NCI-H1417 (cell line): ENCODE results near the gene CATSPERD.
"Not testable (repeated sequence)": the region's sequence is repeated elsewhere in the genome, so short reads cannot be mapped to it uniquely, and the experiment has no call there.

ENCODE experiments used
- DNase-seq, 3 experiments: peaks; one replicate each; lab custom pipeline; 2025; lab: John Stamatoyannopoulos, UW

Gene CATSPERD

GRCh38 chr19:5686647-5687359 is 33.6 kb upstream of the CATSPERD start:
- DNase-seq, result peak; percentile 83 to 94 (median 93)

DNA sequence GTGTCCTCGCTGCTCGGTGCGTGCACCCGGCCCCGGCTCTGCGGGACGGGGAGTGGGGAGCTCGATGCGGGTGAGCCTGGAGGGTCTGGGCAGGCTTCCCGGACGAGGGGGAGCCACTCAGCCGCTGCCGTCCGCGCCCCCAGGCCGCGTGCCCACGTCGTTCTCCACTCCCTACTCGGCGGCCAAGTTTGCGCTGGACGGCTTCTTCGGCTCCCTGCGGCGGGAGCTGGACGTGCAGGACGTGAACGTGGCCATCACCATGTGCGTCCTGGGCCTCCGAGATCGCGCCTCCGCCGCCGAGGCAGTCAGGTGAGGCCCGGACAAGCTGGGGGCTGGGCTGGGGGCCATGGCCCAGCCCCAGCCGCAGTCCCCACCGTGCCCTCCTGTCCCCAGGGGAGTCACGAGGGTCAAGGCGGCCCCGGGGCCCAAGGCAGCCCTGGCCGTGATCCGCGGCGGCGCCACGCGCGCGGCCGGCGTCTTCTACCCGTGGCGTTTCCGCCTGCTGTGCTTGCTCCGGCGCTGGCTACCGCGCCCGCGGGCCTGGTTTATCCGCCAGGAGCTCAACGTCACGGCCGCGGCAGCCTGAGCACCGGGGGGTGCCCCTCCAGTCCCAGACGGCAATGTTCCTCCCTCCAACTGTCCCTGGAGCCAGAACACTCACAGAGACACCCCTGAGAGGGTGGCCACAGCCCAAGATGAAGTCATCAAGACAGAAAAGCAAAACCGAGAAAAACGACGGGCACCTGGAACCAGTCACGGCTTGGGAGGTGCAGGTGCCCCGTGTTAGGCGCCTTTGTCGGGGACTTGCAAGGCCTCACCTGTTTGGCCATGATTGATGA is 32.9 kb upstream of the CATSPERD start:
- no peak for DNase-seq

- DNase-seq, result not testable (repeated sequence)
These were observed 32.1 kb upstream of the CATSPERD start for GRCh38 chr19:5688262-5688881.

DNA sequence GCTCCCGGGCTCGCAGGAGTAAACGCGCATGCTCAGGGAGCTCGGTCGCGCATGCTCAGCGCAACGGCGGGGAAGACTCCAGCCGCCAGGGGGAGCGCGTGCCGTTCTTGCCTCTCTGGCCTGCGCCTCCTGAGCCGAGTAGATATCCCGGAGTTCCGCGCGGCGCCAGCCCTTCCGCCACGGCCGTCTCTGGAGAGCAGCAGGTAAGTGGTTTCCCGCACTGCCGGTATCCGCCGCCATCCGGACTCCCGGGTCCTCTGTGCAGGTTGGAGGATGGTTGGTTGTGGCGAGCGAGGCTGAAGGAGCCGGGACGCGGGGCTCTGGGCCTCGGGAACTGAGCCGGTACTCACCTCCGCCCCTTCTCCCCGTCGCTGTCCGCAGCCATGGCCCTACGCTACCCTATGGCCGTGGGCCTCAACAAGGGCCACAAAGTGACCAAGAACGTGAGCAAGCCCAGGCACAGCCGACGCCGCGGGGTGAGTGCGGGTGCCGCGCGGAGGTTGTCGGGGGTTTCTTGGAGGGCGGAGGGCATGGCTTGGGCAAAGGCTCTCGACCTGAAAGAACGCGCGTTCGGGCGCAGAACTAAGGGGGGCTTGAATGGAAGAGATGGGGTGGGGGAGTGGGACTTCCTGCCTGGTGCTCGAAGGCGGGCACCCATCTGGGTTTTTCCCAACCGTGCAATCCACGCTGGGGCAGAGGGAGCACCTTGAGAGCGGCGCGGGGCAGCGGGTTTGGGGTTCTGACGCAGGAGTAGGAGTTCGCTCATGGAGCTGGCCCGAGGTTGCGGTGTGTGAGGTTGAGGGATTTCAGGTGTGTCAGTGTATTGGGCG is 30.1 kb upstream of the CATSPERD start, which contains the start of gene RPL36:
TSS of gene RPL36 (plus strand) at position 171 of the 830 bp plus-strand sequence. CDS start at position 384, 213 bp downstream.
- peak; percentile 92 to 99 (median 97) for DNase-seq

DNA sequence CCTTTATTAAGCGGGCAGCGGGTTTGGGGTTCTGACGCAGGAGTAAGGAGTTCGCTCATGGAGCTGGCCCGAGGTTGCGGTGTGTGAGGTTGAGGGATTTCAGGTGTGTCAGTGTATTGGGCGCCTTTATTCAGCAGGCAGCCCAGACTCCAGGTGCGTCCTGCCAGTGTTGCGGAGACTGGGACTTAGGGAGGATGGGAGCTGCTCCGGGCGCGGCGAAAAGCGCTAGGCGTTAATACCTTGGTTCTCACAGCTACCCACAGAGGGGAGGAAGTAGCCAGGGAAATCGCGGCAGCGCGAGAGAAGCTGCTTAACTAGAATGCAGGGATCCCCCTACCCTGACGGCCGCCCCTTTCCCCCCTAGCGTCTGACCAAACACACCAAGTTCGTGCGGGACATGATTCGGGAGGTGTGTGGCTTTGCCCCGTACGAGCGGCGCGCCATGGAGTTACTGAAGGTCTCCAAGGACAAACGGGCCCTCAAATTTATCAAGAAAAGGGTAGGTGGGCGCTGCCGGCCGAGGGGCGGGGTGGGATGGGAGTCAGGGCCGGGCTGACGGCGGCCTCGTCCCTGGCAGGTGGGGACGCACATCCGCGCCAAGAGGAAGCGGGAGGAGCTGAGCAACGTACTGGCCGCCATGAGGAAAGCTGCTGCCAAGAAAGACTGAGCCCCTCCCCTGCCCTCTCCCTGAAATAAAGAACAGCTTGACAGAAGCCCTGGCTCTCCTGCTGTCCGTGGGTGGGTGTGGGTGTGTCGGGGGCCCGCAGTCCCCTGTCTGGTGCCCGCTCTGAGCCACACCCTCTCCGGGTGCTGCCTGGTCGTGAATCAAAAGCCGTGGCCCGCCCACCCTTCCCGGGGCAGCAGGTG is 29.2 kb upstream of the CATSPERD start:
- DNase-seq, result peak in 2 of 3 experiments; percentile 42 to 60

- no peak for DNase-seq
These were observed 28.4 kb upstream of the CATSPERD start for GRCh38 chr19:5691822-5692722.

DNA sequence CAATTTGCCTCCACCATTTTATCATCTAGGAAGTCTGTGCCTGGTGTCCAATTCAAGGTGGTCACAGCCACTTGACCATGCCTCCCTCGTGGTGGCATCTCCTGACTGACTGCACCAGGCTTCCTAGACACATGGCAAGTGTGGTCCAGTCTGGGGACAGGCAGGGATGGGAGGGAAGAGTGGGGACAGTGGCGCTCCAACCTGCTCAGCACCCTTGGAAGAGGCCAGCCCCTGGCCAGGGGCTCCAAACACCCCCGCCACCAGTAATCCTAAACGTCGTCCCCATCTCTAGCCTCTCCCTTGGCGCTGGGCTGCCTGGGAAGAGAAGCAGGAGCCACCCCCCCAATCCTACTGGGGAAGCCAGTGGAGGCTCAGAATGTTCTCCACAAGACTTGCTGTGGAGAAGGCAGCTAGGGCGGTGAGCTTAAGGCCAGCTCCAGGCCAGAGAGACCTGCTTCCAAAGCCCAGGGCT is 27.7 kb upstream of the CATSPERD start:
- no peak for DNase-seq

GRCh38 chr19:5693195-5694166 is 27.0 kb upstream of the CATSPERD start:
- DNase-seq, result no peak

DNA sequence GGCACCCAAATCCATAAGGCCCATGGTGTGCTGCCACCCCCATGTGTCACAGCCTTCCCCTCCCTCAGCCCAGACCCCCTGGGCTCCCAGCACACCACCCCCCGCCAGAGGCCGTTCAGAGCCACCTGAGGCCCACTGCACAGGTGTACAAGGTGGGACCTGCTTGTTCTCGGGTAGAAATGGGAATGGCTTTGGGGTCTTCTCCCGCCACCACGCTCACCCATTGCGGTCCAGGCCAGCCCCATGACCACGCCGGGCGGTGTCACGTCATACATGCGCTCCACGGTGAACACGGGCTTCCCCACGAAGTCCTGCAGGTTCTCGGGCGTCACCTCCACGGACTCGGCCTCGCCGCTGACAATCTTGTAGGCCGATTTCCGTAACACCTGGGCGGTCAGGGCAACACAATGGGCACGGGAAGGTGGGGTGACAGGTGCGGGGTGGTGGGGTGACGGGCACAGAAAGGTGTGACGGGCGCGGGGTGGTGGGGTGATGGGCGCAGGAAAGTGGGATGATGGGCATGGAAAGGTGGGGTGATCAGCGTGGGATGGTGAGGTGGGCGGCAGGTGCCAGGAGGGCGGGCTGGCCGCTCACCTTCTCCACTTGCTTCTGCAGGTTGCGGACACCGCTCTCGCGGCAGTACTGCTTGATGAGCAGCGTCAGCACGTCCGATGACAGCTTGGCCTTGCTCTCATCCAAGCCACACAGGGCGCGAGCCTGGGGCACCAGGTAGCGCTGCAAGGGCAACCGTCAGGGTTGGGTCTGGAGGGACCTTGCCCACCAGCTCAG is 26.1 kb upstream of the CATSPERD start:
- no peak for DNase-seq

DNA sequence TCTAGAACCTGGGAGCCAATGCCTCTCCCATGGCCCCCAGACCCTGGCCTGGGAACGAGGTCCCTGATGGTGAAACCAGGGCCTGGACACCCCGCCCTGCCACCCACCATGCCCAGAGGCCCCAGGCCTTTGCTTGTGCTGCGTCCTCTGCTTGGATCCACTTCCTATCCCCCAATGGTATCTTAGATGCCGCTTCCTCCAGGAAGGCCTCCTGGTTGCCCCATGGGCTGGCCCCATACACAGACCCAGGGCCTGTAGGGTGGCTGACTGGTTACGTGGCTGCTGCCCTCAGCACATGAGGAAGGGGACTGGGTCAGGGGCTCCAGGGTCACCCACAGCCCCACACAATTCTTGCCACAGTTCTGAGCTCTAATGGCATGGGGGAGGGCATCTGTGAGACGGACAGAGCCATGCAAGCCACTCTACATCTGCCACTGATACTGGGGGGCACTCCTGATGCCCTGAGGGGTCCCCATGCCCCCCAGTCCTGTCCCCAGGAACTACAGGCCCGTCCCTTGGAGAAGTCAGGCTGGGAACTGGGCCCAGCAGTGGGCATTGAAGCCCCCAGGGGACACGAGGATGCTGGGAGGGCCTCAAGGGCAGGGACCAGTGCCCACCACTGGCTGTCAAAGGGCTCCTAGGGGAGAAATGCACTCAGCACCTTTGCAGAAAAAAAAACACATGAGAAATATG is 25.3 kb upstream of the CATSPERD start:
- DNase-seq, result no peak

GRCh38 chr19:5695649-5696195 is 24.7 kb upstream of the CATSPERD start:
- DNase-seq, result no peak

DNA sequence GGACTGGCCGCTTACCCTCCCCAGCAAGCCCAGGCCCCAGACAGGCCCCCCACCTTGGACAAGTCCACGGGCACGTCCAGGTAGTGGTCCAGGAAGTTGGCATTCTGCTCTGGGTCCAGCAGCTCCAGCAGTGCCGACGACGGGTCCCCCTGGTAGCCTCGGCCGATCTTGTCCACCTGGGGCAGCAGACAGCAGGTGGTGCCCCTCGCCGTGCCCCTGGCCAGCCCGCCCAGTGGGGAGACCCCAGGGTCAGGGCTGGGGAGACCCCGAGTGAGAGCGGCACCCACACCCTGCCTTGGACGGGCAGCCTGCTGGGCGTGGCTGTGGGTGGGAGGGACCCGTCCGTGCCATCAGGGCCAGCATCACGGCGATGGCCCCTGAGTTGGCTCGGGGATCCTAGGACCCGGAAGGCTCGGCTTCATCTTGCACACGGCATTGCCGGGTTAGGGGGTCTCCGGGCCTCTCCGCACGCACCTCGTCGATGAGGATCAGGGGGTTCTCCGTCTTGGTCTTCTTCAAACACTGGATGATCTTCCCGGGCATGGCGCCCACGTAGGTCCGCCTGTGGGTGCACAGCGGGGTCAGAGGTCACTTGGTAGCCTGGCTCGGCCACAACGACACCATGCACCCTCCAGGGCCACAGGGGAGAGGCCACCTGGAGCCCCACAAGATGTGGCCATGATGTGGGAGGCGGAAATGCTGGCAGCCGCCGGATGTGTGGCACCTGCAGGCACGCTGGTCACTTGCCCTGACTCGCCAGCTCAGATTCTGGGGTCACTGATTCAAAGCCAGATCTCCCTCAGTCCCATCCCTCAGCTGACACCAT is 24.0 kb upstream of the CATSPERD start:
- no peak for DNase-seq

GRCh38 chr19:5697022-5697889 is 23.2 kb upstream of the CATSPERD start:
- DNase-seq, result no peak

DNA sequence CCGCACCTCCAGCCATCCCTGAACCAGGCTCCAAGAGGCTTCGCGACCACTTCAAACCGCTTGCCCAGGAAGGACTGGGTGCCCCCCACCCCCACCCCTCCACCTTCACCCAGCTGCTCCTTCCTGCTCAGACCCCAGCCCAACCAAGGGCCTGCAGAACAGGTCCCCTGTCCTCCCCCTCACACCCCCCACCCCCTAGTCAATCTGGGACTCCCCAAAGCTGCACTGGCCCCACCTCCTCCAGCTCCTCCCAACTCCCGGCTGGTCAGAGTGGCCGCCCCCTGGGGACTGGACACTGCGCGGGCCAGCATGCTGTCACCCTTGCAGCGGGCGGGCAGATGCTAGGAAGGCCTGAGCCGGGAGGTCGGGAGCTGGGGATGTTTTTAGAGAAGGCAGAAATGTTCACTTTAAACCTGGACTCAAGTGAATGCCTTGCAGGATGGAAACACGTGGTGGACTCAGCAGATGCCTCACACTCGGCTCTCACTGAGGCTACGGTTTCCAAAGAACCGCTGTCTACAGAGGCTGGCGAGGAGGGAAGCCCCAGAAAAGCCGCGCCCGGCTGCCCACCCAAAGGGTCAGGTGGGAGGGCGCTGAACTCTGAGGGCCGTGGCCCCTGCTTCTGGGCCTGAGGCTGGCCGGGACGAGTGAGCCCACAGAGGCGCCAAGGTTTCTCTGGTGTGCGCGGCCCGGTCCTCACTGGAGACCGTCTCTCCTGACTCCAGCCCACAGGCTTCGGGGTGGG is 22.4 kb upstream of the CATSPERD start:
- no peak for DNase-seq
